HG03064 (cell line): Measurements from ENCODE around the gene UPK1B.
"Not testable (repeated sequence)": the region's sequence is repeated elsewhere in the genome, so short reads cannot be mapped to it uniquely, and the experiment has no call there.

Experiments
- ATAC-seq: cut with Tn5 transposase; IDR thresholded peaks from one replicate; pipeline ENCODE4 v1.9.1; 2021; ENCODE audit warnings: low read depth; ENCODE audit not compliant: unreplicated experiment

Gene UPK1B

GRCh38 chr3:119173325-119173724 lies at the start of gene UPK1B:
UPK1B (plus strand) TSS chr3:119173598; CDS start chr3:119186742, 13,144 bp downstream.
- ATAC-seq: no peak

GRCh38 chr3:119125342-119125741 lies 48.1 kb upstream of the UPK1B start:
- ATAC-seq: no peak

- no peak for ATAC-seq
These were observed 47.5 kb upstream of the UPK1B start for GRCh38 chr3:119125742-119126504.

GRCh38 chr3:119130291-119130690 lies 43.1 kb upstream of the UPK1B start:
- not testable (repeated sequence) for ATAC-seq

- ATAC-seq: not testable (repeated sequence)
These were observed 41.1 kb upstream of the UPK1B start for GRCh38 chr3:119132291-119132690.

GRCh38 chr3:119139360-119139759 lies 34.0 kb upstream of the UPK1B start:
- not testable (repeated sequence) for ATAC-seq

- ATAC-seq: no peak
These were observed 32.9 kb upstream of the UPK1B start for GRCh38 chr3:119140466-119140865.

GRCh38 chr3:119145128-119145499 lies 28.3 kb upstream of the UPK1B start:
- no peak for ATAC-seq

GRCh38 chr3:119145500-119146167 lies 27.8 kb upstream of the UPK1B start, which contains the start of gene TEX55:
TEX55 (plus strand) TSS chr3:119146165; CDS start chr3:119146190, 25 bp downstream.
- no peak for ATAC-seq

- no peak for ATAC-seq
These were observed 26.6 kb upstream of the UPK1B start for GRCh38 chr3:119146578-119147375.

- no peak for ATAC-seq
These were observed 25.9 kb upstream of the UPK1B start for GRCh38 chr3:119147494-119147893.

- no peak for ATAC-seq
These were observed 24.8 kb upstream of the UPK1B start for GRCh38 chr3:119148493-119149180.

GRCh38 chr3:119149484-119149883 lies 23.9 kb upstream of the UPK1B start:
- no peak for ATAC-seq

- ATAC-seq: no peak
These were observed 16.5 kb upstream of the UPK1B start for GRCh38 chr3:119156868-119157267.

- no peak for ATAC-seq
These were observed 15.4 kb upstream of the UPK1B start for GRCh38 chr3:119157971-119158370.

GRCh38 chr3:119160361-119160760 lies 13.0 kb upstream of the UPK1B start:
- ATAC-seq: no peak

GRCh38 chr3:119160815-119161214 lies 12.6 kb upstream of the UPK1B start:
- ATAC-seq: no peak

GRCh38 chr3:119161240-119161639 lies 12.2 kb upstream of the UPK1B start:
- no peak for ATAC-seq

GRCh38 chr3:119164745-119165144 lies 8.7 kb upstream of the UPK1B start:
- not testable (repeated sequence) for ATAC-seq

GRCh38 chr3:119170821-119171220 lies 2.6 kb upstream of the UPK1B start:
- no peak for ATAC-seq
